ENCODE data around the gene CDK6. TPM values are rescaled to one million over a fixed set of nuclear protein-coding genes. Genes with fewer than 3 reads are reported as not detected.

The CDK6 gene
- total and polyA plus RNA-seq, 10 of the 15 experiments (the other 5 are each of a cell fraction or from before 2014, with no cell fraction given): 8.0 to 118 (median 45.8) TPM

DNA sequence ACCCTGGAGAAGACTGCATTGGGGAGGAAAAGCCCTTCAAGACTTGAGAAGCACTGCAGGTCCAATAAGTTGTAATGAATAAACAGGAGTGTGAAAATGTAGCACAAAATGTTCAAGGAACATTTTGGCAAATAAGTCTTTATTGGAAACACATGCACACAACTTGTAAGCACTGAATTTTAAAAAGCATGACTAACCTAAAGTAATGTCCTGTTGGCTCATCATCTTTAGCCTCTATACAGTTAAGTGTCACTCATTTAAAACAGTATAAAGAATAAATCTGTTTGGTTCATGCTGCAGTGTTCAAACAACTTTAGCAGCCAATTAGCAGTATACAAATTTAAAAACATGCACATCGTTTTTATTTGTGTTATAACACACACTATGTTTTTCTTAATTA lies 108.6 kb downstream of the CDK6 start (continued):
- TF ChIP-seq, protein P1, sequence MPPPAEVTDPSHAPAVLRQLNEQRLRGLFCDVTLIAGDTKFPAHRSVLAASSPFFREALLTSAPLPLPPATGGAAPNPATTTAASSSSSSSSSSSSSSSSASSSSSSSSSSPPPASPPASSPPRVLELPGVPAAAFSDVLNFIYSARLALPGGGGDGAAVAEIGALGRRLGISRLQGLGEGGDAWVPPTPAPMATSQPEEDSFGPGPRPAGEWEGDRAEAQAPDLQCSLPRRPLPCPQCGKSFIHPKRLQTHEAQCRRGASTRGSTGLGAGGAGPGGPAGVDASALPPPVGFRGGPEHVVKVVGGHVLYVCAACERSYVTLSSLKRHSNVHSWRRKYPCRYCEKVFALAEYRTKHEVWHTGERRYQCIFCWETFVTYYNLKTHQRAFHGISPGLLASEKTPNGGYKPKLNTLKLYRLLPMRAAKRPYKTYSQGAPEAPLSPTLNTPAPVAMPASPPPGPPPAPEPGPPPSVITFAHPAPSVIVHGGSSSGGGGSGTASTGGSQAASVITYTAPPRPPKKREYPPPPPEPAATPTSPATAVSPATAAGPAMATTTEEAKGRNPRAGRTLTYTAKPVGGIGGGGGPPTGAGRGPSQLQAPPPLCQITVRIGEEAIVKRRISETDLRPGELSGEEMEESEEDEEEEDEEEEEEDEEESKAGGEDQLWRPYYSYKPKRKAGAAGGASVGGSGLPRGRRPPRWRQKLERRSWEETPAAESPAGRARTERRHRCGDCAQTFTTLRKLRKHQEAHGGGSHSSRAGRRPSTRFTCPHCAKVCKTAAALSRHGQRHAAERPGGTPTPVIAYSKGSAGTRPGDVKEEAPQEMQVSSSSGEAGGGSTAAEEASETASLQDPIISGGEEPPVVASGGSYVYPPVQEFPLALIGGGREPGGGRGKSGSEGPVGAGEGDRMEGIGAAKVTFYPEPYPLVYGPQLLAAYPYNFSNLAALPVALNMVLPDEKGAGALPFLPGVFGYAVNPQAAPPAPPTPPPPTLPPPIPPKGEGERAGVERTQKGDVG (CRISPR knock-in tag; IDR thresholded peaks at IDR 0.05): no peak
- TF ChIP-seq SRF (IDR thresholded peaks at IDR 0.05; ENCODE audit: low read depth in 2 of 2, low read length in 2 of 2): no peak

DNA sequence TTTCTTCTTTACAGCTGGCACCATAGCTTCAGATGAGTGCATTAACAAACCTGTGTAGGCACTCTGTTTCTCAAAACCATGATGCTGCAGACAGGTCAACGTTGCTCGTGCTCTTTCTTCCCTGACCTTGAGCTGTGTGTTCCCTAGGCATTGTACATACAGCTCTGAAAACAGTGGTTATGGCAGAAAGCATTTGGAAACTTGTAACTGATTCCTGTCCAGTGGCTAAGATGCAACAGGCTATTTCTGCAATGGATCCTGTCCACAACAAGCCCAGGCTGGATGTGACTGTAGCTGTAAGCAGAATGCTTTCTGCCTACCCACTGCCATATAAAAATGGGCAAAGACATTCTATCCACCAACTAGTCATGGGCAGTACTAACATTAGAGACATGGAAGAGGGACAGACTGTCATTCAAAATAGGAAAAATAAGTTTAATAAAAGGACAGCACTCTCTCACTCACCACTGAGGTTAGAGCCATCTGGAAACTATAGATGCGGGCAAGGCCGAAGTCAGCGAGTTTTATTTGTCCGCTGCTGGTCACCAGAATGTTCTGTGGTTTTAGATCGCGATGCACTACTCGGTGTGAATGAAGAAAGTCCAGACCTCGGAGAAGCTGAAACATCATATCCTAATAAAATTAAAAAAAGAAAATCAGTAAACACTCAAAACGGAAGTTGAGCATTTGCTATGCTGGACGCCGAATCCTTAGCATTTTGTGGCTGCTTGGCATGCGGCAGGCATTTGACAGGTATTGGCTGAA lies 111.0 kb downstream of the CDK6 start:
- Histone ChIP-seq H4K20me1 (ENCODE audit: control insufficient read depth, insufficient read depth) (no peaks in the 10 kb centered on the region), H3K36me3 (ENCODE audit: control insufficient read depth in 2 of 2, insufficient read depth in 2 of 2, low read length in 1 of 2) (peaks cover 8 to 9% of the 10 kb centered on the region in 2 experiments), H3K4me2 (ENCODE audit: control insufficient read depth, insufficient read depth) (no peak overlapping the region), H3K27ac (ENCODE audit: control insufficient read depth, insufficient read depth) (no peak overlapping the region), H3K79me2 (ENCODE audit: control insufficient read depth, insufficient read depth, low read length) (peaks cover 3% of the 10 kb centered on the region), H3K4me3 (no peak overlapping the region), H3K4me1 (ENCODE audit: control insufficient read depth, insufficient read depth, low read length) (peaks cover 16% of the 10 kb centered on the region), H3K9me3 (replicated peaks; ENCODE audit: control insufficient read depth, insufficient read depth, low read length) (no peaks in the 10 kb centered on the region), H3K27me3 (replicated peaks in 1 of 2; ENCODE audit: control insufficient read depth in 2 of 2, insufficient read depth in 2 of 2, low read length in 1 of 2) (no peaks in the 10 kb centered on the region), H3K9ac (ENCODE audit: control insufficient read depth, insufficient read depth, low read length) (no peak overlapping the region), H2AFZ (ENCODE audit: control insufficient read depth, low read depth, low read length) (no peak overlapping the region)
- POLR2A ChIA-PET: no interaction called here
- FAIRE-seq (no peak), DNase-seq (ENCODE audit: low read depth, low spot score) (no peak), ATAC-seq (no peak)
- RAD21 ChIA-PET (ENCODE audit: unreplicated experiment): no interaction called here
- WGBS (ENCODE audit: insufficient coverage, insufficient replicate concordance, low lambda C conversion rate, missing lambda C conversion rate): 98% methylated on average over 14 of the region's 14 CpGs
- no TSS peak for BruUV-seq (replicated peaks)
- CTCF ChIA-PET: no interaction called here
- no peak for TF ChIP-seq RUNX3 (IDR thresholded peaks at IDR 0.05; ENCODE audit: low read length)
- TF ChIP-seq TARDBP (IDR thresholded peaks at IDR 0.05; ENCODE audit: borderline replicate concordance): no peak
- no peak for TF ChIP-seq MXI1 (IDR thresholded peaks at IDR 0.05; ENCODE audit: low read depth, low read length)
- TF ChIP-seq, protein P2, sequence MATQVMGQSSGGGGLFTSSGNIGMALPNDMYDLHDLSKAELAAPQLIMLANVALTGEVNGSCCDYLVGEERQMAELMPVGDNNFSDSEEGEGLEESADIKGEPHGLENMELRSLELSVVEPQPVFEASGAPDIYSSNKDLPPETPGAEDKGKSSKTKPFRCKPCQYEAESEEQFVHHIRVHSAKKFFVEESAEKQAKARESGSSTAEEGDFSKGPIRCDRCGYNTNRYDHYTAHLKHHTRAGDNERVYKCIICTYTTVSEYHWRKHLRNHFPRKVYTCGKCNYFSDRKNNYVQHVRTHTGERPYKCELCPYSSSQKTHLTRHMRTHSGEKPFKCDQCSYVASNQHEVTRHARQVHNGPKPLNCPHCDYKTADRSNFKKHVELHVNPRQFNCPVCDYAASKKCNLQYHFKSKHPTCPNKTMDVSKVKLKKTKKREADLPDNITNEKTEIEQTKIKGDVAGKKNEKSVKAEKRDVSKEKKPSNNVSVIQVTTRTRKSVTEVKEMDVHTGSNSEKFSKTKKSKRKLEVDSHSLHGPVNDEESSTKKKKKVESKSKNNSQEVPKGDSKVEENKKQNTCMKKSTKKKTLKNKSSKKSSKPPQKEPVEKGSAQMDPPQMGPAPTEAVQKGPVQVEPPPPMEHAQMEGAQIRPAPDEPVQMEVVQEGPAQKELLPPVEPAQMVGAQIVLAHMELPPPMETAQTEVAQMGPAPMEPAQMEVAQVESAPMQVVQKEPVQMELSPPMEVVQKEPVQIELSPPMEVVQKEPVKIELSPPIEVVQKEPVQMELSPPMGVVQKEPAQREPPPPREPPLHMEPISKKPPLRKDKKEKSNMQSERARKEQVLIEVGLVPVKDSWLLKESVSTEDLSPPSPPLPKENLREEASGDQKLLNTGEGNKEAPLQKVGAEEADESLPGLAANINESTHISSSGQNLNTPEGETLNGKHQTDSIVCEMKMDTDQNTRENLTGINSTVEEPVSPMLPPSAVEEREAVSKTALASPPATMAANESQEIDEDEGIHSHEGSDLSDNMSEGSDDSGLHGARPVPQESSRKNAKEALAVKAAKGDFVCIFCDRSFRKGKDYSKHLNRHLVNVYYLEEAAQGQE (IDR thresholded peaks at IDR 0.05; ENCODE audit: low read depth, low read length): no peak
- in situ Hi-C loops (cut with MboI) (no loop called here), intact Hi-C loops (cut with micrococcal nuclease; ENCODE audit: unreplicated experiment) (no loop called here)
- SMC1A ChIA-PET (ENCODE audit: uncharacterized antibody, unreplicated experiment): interaction anchor here (0.7 to 1.4 kb wide), 3 partner anchors 8 to 311 kb away, joined by 3 to 4 read pairs (median 3); no protein-coding TSS in a partner anchor

Measured in GM12878 (cell line).